Measurements from ENCODE around the gene BYSL.

Gene BYSL

DNA sequence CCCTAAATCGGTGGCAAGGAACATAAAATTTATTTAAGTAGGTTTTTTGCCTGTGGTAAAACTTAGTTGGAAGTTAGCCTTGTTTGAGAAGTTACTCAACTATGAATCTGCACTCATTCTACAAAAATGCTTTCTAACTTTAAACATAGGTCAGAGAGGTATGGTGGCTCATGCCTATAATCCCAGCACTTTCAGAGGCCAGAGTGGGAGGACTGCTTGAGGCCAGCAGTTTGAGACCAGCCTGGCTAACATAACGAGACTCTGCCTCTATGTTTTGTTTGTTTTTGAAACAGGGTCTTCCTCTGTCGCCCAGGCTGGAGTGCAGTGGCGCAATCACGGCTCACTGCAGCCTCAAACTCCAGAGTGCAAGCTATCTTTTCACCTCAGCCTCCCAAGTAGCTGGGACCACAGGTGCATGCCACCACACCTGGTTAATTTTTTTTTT, 42.3 kb upstream of the BYSL start:
- no peak for DNase-seq (ENCODE audit: low read depth)
- TF ChIP-seq, protein P1, sequence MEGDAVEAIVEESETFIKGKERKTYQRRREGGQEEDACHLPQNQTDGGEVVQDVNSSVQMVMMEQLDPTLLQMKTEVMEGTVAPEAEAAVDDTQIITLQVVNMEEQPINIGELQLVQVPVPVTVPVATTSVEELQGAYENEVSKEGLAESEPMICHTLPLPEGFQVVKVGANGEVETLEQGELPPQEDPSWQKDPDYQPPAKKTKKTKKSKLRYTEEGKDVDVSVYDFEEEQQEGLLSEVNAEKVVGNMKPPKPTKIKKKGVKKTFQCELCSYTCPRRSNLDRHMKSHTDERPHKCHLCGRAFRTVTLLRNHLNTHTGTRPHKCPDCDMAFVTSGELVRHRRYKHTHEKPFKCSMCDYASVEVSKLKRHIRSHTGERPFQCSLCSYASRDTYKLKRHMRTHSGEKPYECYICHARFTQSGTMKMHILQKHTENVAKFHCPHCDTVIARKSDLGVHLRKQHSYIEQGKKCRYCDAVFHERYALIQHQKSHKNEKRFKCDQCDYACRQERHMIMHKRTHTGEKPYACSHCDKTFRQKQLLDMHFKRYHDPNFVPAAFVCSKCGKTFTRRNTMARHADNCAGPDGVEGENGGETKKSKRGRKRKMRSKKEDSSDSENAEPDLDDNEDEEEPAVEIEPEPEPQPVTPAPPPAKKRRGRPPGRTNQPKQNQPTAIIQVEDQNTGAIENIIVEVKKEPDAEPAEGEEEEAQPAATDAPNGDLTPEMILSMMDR (IDR thresholded peaks at IDR 0.05; ENCODE audit: control insufficient read depth, extremely low read depth, insufficient read depth), result no peak
- H3K4me3 ChIP-seq (ENCODE audit: low read depth, low read length), result no peak overlapping the region

DNA sequence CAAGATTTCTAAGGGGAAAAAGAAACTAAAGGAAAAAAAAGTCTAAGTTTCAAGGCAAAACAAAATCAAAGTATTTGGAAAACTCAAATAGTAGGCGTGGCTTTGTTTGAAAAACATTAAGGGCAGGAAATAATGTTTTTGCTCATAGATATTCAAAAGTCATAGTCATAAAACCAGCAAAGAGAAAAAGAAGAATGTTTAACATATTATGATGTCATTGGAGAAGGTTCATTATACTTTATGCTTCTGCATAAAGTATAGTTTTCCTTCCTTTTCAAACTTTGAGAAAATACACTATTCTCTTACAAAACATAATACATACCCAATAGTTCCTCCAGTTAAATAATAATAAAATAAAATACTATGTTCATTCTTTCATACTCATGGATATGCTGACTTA, 39.8 kb upstream of the BYSL start:
- no peak for DNase-seq (ENCODE audit: low read depth)
- TF ChIP-seq, protein P1 (IDR thresholded peaks at IDR 0.05; ENCODE audit: control insufficient read depth, extremely low read depth, insufficient read depth), result no peak
- H3K4me3 ChIP-seq (ENCODE audit: low read depth, low read length), result no peak overlapping the region

DNA sequence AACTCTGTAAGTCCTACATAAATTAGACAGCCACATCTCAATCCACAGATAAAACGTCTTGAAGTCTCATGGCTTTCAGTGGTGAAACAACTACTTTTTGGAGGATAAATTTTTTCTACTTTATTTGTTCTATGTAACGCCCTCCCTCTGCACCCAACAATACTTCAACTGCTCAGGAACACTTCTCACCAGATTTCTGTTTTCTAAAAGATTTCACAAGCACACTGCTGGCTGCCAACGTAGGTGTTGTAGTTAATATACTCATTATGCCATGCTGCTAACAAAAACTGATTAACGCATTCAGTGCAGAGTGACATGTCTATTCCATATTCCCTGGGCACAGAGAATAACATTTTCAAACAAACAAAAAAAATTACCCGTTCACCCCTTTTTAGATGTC, 36.3 kb upstream of the BYSL start:
- TF ChIP-seq, protein P1 (IDR thresholded peaks at IDR 0.05; ENCODE audit: control insufficient read depth, extremely low read depth, insufficient read depth), result no peak
- H3K4me3 ChIP-seq (ENCODE audit: low read depth, low read length), result no peak overlapping the region
- DNase-seq (ENCODE audit: low read depth), result no peak

DNA sequence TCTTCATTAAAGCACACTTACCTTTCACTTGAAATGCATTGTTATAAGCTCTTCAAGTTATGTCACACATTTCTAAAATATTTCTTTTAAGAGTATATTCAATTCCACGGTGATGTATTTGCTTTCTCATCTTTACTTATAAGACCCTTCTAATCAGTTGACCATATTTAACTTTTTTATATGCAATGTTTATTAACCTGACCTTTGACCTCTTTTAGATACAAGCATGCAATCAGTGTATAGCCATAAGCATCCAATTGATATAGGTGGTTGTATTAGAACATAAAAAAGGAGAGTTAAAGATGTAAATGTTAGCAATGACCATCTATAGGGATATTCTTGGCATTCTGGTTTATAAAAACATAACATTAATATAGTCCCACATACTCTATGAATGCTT, 35.4 kb upstream of the BYSL start:
- DNase-seq (ENCODE audit: low read depth), result no peak
- TF ChIP-seq, protein P1 (IDR thresholded peaks at IDR 0.05; ENCODE audit: control insufficient read depth, extremely low read depth, insufficient read depth), result no peak
- no peak overlapping the region for H3K4me3 ChIP-seq (ENCODE audit: low read depth, low read length)

DNA sequence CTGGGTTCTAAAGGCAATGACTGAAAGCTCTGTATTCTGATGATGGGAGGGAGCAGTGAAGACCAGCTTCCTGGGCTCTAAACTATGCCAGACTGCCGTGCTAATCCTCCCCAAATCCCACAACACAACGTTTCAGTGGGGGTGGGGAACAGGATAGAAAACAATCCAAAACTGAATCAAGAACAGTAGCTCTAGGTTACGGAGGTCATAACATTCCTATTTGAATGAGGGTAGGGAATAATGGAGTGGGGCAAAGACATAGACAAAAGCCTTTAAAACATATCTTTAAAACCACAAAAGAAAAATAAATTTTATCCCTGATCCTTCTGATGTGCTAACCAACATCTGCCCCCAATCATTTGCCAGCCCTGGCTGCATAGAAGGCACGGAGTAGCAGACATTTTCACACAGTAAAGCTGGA, 34.0 kb upstream of the BYSL start:
- no peak for DNase-seq (ENCODE audit: low read depth)
- TF ChIP-seq, protein P1 (IDR thresholded peaks at IDR 0.05; ENCODE audit: control insufficient read depth, extremely low read depth, insufficient read depth), result no peak
- no peak overlapping the region for H3K4me3 ChIP-seq (ENCODE audit: low read depth, low read length)

DNA sequence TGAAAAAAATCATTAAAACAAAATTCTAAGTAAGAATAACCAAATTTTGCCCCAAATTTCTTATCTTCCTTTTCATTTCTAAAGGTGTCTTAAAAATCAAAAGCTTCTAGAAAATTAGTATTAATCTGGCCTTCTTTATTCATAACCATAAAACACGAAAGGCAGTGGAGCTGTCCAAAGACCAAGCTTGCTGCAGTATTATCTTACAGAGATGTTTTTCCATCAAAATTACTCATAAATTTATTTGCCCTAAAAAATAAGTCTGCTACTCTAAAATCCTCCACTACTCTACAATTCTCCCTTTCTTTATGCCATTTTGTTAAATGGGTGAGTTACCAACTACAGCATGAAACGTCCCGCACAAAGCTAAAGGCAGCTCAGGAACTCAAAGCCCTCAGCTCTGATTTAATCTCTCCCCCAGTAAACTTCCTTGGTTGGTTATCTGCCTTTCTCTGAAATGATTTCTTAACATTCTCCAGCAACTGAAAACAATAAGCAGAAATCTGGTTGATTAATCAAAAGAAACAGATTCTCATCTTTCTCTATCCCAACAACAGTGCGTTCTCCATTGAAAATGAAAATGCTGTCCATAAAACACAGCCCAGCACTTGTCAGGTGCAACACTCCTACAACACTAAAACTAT, 28.3 kb upstream of the BYSL start:
- TF ChIP-seq, protein P1 (IDR thresholded peaks at IDR 0.05; ENCODE audit: control insufficient read depth, extremely low read depth, insufficient read depth), result no peak
- no peak overlapping the region for H3K4me3 ChIP-seq (ENCODE audit: low read depth, low read length)
- no peak for DNase-seq (ENCODE audit: low read depth)
